Endothelial cell of umbilical vein (primary cell): ENCODE results near the gene WDR93. TPM values are rescaled to one million over a fixed set of nuclear protein-coding genes. Genes with fewer than 3 reads are reported as not detected.

Experiments used
- BruUV-seq: library from RNA; stranded (reverse); fragments of 400-500 nt; replicated peaks from 2 replicates; lab custom pipeline; 2021; lab: Mats Ljungman, UMichigan
- CTCF ChIA-PET: fragments of 300-600, 350-600 bp; sonication (Branson Sonifier 250); formaldehyde crosslinking; loops from one replicate; lab custom pipeline; 2021; ENCODE audit warnings: antibody characterized with exemption, inconsistent platforms; lab: Charles Lee
- POLR2A ChIA-PET: fragments of 300-600, 350-600 bp; sonication (Branson Sonifier 250); formaldehyde crosslinking; loops from one replicate; lab custom pipeline; 2021; ENCODE audit warnings: antibody characterized with exemption, inconsistent platforms; lab: Charles Lee
- DNase-seq: peaks from one replicate; pipeline ENCODE4 v3.0.0-alpha.2; 2011; ENCODE audit warnings: low read depth, low spot score
- FAIRE-seq: peaks from 2 replicates; lab custom pipeline; 2011; peaks lifted over from hg19 to GRCh38; lab: Jason Lieb, UNC
- H2AFZ ChIP-seq: 2 replicates; pipeline ENCODE4 v1.6.0; 2012; ENCODE audit warnings: low read depth, low read length, control low read depth, inconsistent platforms
- H3K27ac ChIP-seq: 2 replicates; pipeline ENCODE4 v1.5.1; 2011; ENCODE audit warnings: low read depth, mild to moderate bottlenecking, control low read depth, low read length, moderate library complexity; ENCODE audit not compliant: insufficient read depth
- H3K27me3 ChIP-seq, 2 experiments: 2 replicates each; pipeline versions ENCODE4 v1.6.0 to v1.6.1; 2011; ENCODE audit warnings: low read length in 2 of 2, mixed read lengths in 1 of 2; ENCODE audit not compliant: control insufficient read depth in 2 of 2, insufficient read depth in 2 of 2
- H3K36me3 ChIP-seq, 2 experiments: 2 replicates in 1 of 2; 3 replicates in 1 of 2; pipeline ENCODE4 v1.5.1; 2011; ENCODE audit warnings: low read length in 2 of 2, mild to moderate bottlenecking in 1 of 2, moderate library complexity in 1 of 2; ENCODE audit not compliant: control insufficient read depth in 2 of 2, insufficient read depth in 2 of 2; ENCODE audit errors: extremely low read depth in 1 of 2
- H3K4me1 ChIP-seq: 3 replicates; pipeline ENCODE4 v1.5.1; 2011; ENCODE audit warnings: mild to moderate bottlenecking, low read length; ENCODE audit not compliant: control insufficient read depth, insufficient read depth; ENCODE audit errors: extremely low read depth
- H3K4me2 ChIP-seq: 2 replicates; pipeline ENCODE4 v1.6.1; 2011; ENCODE audit warnings: low read length, control low read depth, mixed read lengths; ENCODE audit not compliant: insufficient read depth
- H3K4me3 ChIP-seq, 3 experiments: fragments of 200-600 bp in 1 of 3; sonication (generic), shearing (Covaris generic) in 1 of 3; replicated peaks in 1 of 3; 2 replicates each; pipeline ENCODE4 v1.5.1; 2011 to 2016; ENCODE audit warnings: control low read depth in 3 of 3, low read length in 3 of 3, mild to moderate bottlenecking in 2 of 3, inconsistent platforms in 1 of 3, low read depth in 1 of 3, moderate library complexity in 1 of 3; ENCODE audit not compliant: insufficient read depth in 1 of 3
- H3K79me2 ChIP-seq: 2 replicates; pipeline ENCODE4 v1.6.0; 2012; ENCODE audit warnings: low read length, inconsistent platforms; ENCODE audit not compliant: control insufficient read depth, insufficient read depth
- H3K9ac ChIP-seq: replicated peaks from 2 replicates; pipeline ENCODE3; 2011; ENCODE audit warnings: low read length, control low read depth; ENCODE audit not compliant: insufficient read depth; ENCODE audit errors: extremely low read depth
- H3K9me1 ChIP-seq: replicated peaks from 3 replicates; pipeline ENCODE4 v1.6.0; 2011; ENCODE audit warnings: mild to moderate bottlenecking, low read length; ENCODE audit not compliant: control insufficient read depth, insufficient read depth; ENCODE audit errors: extremely low read depth
- H3K9me3 ChIP-seq: replicated peaks from 2 replicates; pipeline ENCODE4 v1.5.1; 2012; ENCODE audit warnings: low read length, inconsistent platforms; ENCODE audit not compliant: control insufficient read depth, insufficient read depth
- H4K20me1 ChIP-seq: replicated peaks from 2 replicates; pipeline ENCODE3; 2011; ENCODE audit warnings: mild to moderate bottlenecking, low read length; ENCODE audit not compliant: control insufficient read depth, insufficient read depth; ENCODE audit errors: extremely low read depth
- EZH2 ChIP-seq: IDR thresholded peaks from 2 replicates; pipeline ENCODE4 v1.6.1; 2012; ENCODE audit warnings: borderline replicate concordance, low read depth, mild to moderate bottlenecking, moderate library complexity, low read length, inconsistent platforms; ENCODE audit not compliant: severe bottlenecking
- FOS ChIP-seq: IDR thresholded peaks from 2 replicates; pipeline ENCODE4 v1.6.1; 2011; ENCODE audit warnings: mild to moderate bottlenecking, low read length, moderate library complexity, borderline replicate concordance; ENCODE audit not compliant: insufficient read depth
- GATA2 ChIP-seq: IDR thresholded peaks from 2 replicates; pipeline ENCODE4 v1.7.0; 2011; ENCODE audit warnings: low read depth, mild to moderate bottlenecking, moderate library complexity, mixed read lengths, low read length; ENCODE audit not compliant: insufficient read length, insufficient read depth
- JUN ChIP-seq: IDR thresholded peaks from 2 replicates; pipeline ENCODE4 v1.6.1; 2011; ENCODE audit warnings: borderline replicate concordance, low read depth; ENCODE audit not compliant: insufficient read length, insufficient read depth
- MYC ChIP-seq: IDR thresholded peaks from one replicate; pipeline ENCODE4 v1.6.1; 2011; ENCODE audit warnings: mild to moderate bottlenecking, low read depth, low read length
- POLR2A ChIP-seq: IDR thresholded peaks from 2 replicates; pipeline ENCODE4 v1.6.1; 2012; ENCODE audit warnings: low read depth, mild to moderate bottlenecking, control low read depth, low read length
- POLR2AphosphoS5 ChIP-seq: IDR thresholded peaks from 2 replicates; pipeline ENCODE4 v1.6.1; 2012; ENCODE audit warnings: low read depth, mild to moderate bottlenecking, control low read depth, low read length, moderate library complexity; ENCODE audit not compliant: insufficient read depth
- dilution Hi-C: fragments of 300-500 bp; cut with MboI; formaldehyde crosslinking; loops from one replicate; pipeline ENCODE4 v1.15.0; 2019; ENCODE audit warnings: low sequenced_read_pairs; ENCODE audit not compliant: extremely low pct_ligation_motif_present
- intact Hi-C: fragments of 100-400 bp; cut with micrococcal nuclease; formaldehyde crosslinking; loops from one replicate; pipeline ENCODE4 v1.10.0; 2022
- polyA plus RNA-seq, 4 experiments: library from polyadenylated mRNA; depleted of rRNA in 3 of 4; stranded (reverse) in 3 of 4; unstranded in 1 of 4; fragments of >200 nt; gene quantifications; 2 replicates each; pipeline versions ENCODE4 v1.2.1 to v1.2.3, GENCODE V29; 2011 to 2012; ENCODE audit warnings: missing spikeins in 1 of 4
- total RNA-seq: library from RNA; stranded (reverse); gene quantifications from 2 replicates; pipeline ENCODE4 v1.2.3, GENCODE V29; 2021
- TF ChIP-seq, protein P1 (sequence below): IDR thresholded peaks from 2 replicates; pipeline ENCODE4 v1.6.1; 2011; ENCODE audit not compliant: insufficient read depth, insufficient read length
- TF ChIP-seq, protein P2 (sequence below), 2 donors: IDR thresholded peaks; 1 replicate in 1 of 2; 2 replicates in 1 of 2; pipeline ENCODE4 v1.5.1; 2011; ENCODE audit warnings: low read length in 2 of 2, mild to moderate bottlenecking in 2 of 2, moderate library complexity in 2 of 2, control low read depth in 1 of 2, inconsistent platforms in 1 of 2, low read depth in 1 of 2; ENCODE audit not compliant: insufficient read depth in 1 of 2; ENCODE audit errors: extremely low read depth in 1 of 2

WDR93 gene
- total and polyA plus RNA-seq, 2 donors (not counting 3 experiments of a cell fraction or from before 2014, with no cell fraction given), result 0.07 TPM; not detected in 1

GRCh38 chr15:89769366-89769765 lies 78.8 kb downstream of the WDR93 start:
- Histone ChIP-seq H3K27me3 (no peaks in the 10 kb centered on the region), H3K27ac (no peak overlapping the region), H3K9me3 (no peaks in the 10 kb centered on the region), H3K4me1 (no peaks in the 10 kb centered on the region), H4K20me1 (no peaks in the 10 kb centered on the region), H3K36me3 (no peaks in the 10 kb centered on the region), H2AFZ (no peak overlapping the region), H3K9me1 (no peaks in the 10 kb centered on the region), H3K4me2 (no peak overlapping the region), H3K9ac (no peak overlapping the region), H3K79me2 (no peaks in the 10 kb centered on the region), H3K4me3 (no peak overlapping the region)
- FAIRE-seq, result no peak
- no TSS peak for BruUV-seq
- intact Hi-C loops (no loop called here), dilution Hi-C loops (loop anchor here (25.0 kb wide), 1 partner anchor 93 kb away; no protein-coding TSS in a partner anchor)
- TF ChIP-seq FOS (no peak), JUN (no peak), POLR2A (no peak), GATA2 (no peak), EZH2 (no peak), POLR2AphosphoS5 (no peak), MYC (no peak)
- TF ChIP-seq, protein P1, sequence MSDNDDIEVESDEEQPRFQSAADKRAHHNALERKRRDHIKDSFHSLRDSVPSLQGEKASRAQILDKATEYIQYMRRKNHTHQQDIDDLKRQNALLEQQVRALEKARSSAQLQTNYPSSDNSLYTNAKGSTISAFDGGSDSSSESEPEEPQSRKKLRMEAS, result no peak
- TF ChIP-seq, protein P2, sequence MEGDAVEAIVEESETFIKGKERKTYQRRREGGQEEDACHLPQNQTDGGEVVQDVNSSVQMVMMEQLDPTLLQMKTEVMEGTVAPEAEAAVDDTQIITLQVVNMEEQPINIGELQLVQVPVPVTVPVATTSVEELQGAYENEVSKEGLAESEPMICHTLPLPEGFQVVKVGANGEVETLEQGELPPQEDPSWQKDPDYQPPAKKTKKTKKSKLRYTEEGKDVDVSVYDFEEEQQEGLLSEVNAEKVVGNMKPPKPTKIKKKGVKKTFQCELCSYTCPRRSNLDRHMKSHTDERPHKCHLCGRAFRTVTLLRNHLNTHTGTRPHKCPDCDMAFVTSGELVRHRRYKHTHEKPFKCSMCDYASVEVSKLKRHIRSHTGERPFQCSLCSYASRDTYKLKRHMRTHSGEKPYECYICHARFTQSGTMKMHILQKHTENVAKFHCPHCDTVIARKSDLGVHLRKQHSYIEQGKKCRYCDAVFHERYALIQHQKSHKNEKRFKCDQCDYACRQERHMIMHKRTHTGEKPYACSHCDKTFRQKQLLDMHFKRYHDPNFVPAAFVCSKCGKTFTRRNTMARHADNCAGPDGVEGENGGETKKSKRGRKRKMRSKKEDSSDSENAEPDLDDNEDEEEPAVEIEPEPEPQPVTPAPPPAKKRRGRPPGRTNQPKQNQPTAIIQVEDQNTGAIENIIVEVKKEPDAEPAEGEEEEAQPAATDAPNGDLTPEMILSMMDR (IDR thresholded peaks at IDR 0.05; ENCODE audit: extremely low read depth in 1 of 2, insufficient read depth in 1 of 2, low read depth in 1 of 2, low read length in 2 of 2), result no peak
- DNase-seq, result no peak
- ChIA-PET CTCF (interaction anchor here (1.5 to 4.8 kb wide), 3 partner anchors 8 to 105 kb away, joined by 6 to 36 read pairs (median 22); no protein-coding TSS in a partner anchor), POLR2A (no interaction called here)
